ENCODE results near the gene JOSD2. TPM values are rescaled to one million over a fixed set of nuclear protein-coding genes. Genes with fewer than 3 reads are reported as not detected.

The JOSD2 gene
- total RNA-seq, 1 experiment from 2014 or later: 17.7 TPM

Other genes starting within 250 kb of the JOSD2 start
- 1.1 and 1.2 TPM in 2 replicates for gene KCNC3, start 181.8 kb downstream of the JOSD2 start, total RNA-seq (2014; rRNA removed; shearing (Covaris generic))
- gene NAPSA, start 145.6 kb downstream of the JOSD2 start, total RNA-seq (2014; rRNA removed; shearing (Covaris generic)): 0.08 and 0.18 TPM in 2 replicates
- 22.3 and 22.6 TPM in 2 replicates for gene NR1H2, start 134.7 kb downstream of the JOSD2 start, total RNA-seq (2014; rRNA removed; shearing (Covaris generic))
- gene POLD1, start 126.8 kb downstream of the JOSD2 start, total RNA-seq (2014; rRNA removed; shearing (Covaris generic)): 74.4 and 75.2 TPM in 2 replicates
- gene SPIB, start 92.3 kb downstream of the JOSD2 start, total RNA-seq (2014; rRNA removed; shearing (Covaris generic)): 0.83 and 2.8 TPM in 2 replicates
- 13.8 and 14.7 TPM in 2 replicates for gene MYBPC2, start 78.3 kb downstream of the JOSD2 start, total RNA-seq (2014; rRNA removed; shearing (Covaris generic))
- 52.7 and 56.3 TPM in 2 replicates for gene EMC10, start 34.7 kb downstream of the JOSD2 start, total RNA-seq (2014; rRNA removed; shearing (Covaris generic))
- gene GARIN5A, start 34.3 kb downstream of the JOSD2 start, total RNA-seq (2014; rRNA removed; shearing (Covaris generic)): 0.89 and 1.2 TPM in 2 replicates
- gene ASPDH, start 2.7 kb upstream of the JOSD2 start, total RNA-seq (2014; rRNA removed; shearing (Covaris generic)): not detected in 2 replicates
- gene LRRC4B, start 57.2 kb upstream of the JOSD2 start, total RNA-seq (2014; rRNA removed; shearing (Covaris generic)): 0.02 and 0.13 TPM in 2 replicates
- gene SYT3, start 128.7 kb upstream of the JOSD2 start, total RNA-seq (2014; rRNA removed; shearing (Covaris generic)): 1.5 and 1.8 TPM in 2 replicates
- gene C19orf81, start 138.3 kb upstream of the JOSD2 start, total RNA-seq (2014; rRNA removed; shearing (Covaris generic)): not detected in 2 replicates
- gene SHANK1, start 208.6 kb upstream of the JOSD2 start, total RNA-seq (2014; rRNA removed; shearing (Covaris generic)): not detected in 2 replicates
- 2.0 and 3.0 TPM in 2 replicates for gene CLEC11A, start 212.2 kb upstream of the JOSD2 start, total RNA-seq (2014; rRNA removed; shearing (Covaris generic))

All from SJCRH30 (cell line).